Naive B cell (primary cell): ENCODE results near the gene TSPAN3. TPM values are rescaled to one million over a fixed set of nuclear protein-coding genes. Genes with fewer than 3 reads are reported as not detected.

Experiments
- ATAC-seq, 2 donors: fragments of 150-1000 bp; cut with Tn5 transposase; 2 replicates each; pipeline ENCODE4 v1.10.0; 2021; ENCODE audit warnings: low read depth in 2 of 2, mild to moderate bottlenecking in 2 of 2, moderate library complexity in 2 of 2
- DNase-seq: peaks from one replicate; pipeline ENCODE4 v3.0.0; 2022
- H3K27ac Mint-ChIP-seq, 6 donors: one replicate each; pipeline ENCODE4 v1.8.0; 2020 to 2022; ENCODE audit warnings: mild to moderate bottlenecking in 6 of 6, mixed read lengths in 6 of 6, moderate library complexity in 5 of 6, inconsistent platforms in 2 of 6
- H3K27me3 Mint-ChIP-seq, 3 donors: one replicate each; pipeline ENCODE4 v1.8.0; 2021 to 2022; ENCODE audit warnings: mixed read lengths in 3 of 3, mild to moderate bottlenecking in 1 of 3
- H3K36me3 Mint-ChIP-seq, 2 donors: one replicate each; pipeline ENCODE4 v1.8.0; 2020 to 2022; ENCODE audit warnings: mixed read lengths in 2 of 2, inconsistent platforms in 1 of 2, mild to moderate bottlenecking in 1 of 2
- H3K4me1 Mint-ChIP-seq, 3 donors: one replicate each; pipeline ENCODE4 v1.8.0; 2020 to 2022; ENCODE audit warnings: mixed read lengths in 3 of 3, inconsistent platforms in 1 of 3, mild to moderate bottlenecking in 1 of 3, moderate library complexity in 1 of 3
- H3K4me3 Mint-ChIP-seq, 8 donors: one replicate each; pipeline ENCODE4 v1.8.0; 2020 to 2022; ENCODE audit warnings: mild to moderate bottlenecking in 8 of 8, mixed read lengths in 8 of 8, moderate library complexity in 8 of 8, inconsistent platforms in 2 of 8
- H3K9me3 Mint-ChIP-seq, 7 donors: one replicate each; pipeline ENCODE4 v1.8.0; 2020 to 2022; ENCODE audit warnings: mixed read lengths in 7 of 7, mild to moderate bottlenecking in 5 of 7, inconsistent platforms in 2 of 7, moderate library complexity in 1 of 7
- polyA plus RNA-seq, 6 donors: library from polyadenylated mRNA; unstranded; fragments of 300-500 nt; fragmentation: Illumina TruSeq; gene quantifications; one replicate each; pipeline ENCODE4 v1.2.3, GENCODE V29; 2021; ENCODE audit warnings: low read depth in 6 of 6

Gene TSPAN3
- polyA plus RNA-seq, 6 donors from 2014 or later = 418 to 685 (median 569) TPM

GRCh38 chr15:77027111-77027696 lies 43.7 kb downstream of the TSPAN3 start:
- Mint-ChIP-seq H3K4me1 (peaks cover 30 to 41% (median 38%) of the 10 kb centered on the region in 3 donors), H3K9me3 (no peaks in the 10 kb centered on the region), H3K27me3 (no peaks in the 10 kb centered on the region), H3K27ac (peak overlapping the region in 1 of 6 donors; percentile 36), H3K4me3 (no peak overlapping the region), H3K36me3 (peaks cover 0 to 9% of the 10 kb centered on the region in 2 donors)
- ATAC-seq (no peak), DNase-seq (no peak)

GRCh38 chr15:77026501-77027110 lies 44.3 kb downstream of the TSPAN3 start:
- ATAC-seq = no peak
- peaks cover 34 to 38% (median 35%) of the 10 kb centered on the region in 3 donors for H3K4me1 Mint-ChIP-seq
- H3K27ac Mint-ChIP-seq = peak overlapping the region in 2 of 6 donors; percentile 23 to 49
- H3K4me3 Mint-ChIP-seq = no peak overlapping the region
- H3K36me3 Mint-ChIP-seq = peaks cover 0 to 9% of the 10 kb centered on the region in 2 donors
- DNase-seq = no peak
- H3K9me3 Mint-ChIP-seq = no peaks in the 10 kb centered on the region
- H3K27me3 Mint-ChIP-seq = no peaks in the 10 kb centered on the region

- Mint-ChIP-seq H3K27ac (peak overlapping the region in 1 of 6 donors; percentile 23), H3K27me3 (no peaks in the 10 kb centered on the region), H3K4me3 (no peak overlapping the region), H3K4me1 (peaks cover 29 to 34% (median 31%) of the 10 kb centered on the region in 3 donors), H3K36me3 (peaks cover 0 to 9% of the 10 kb centered on the region in 2 donors), H3K9me3 (no peaks in the 10 kb centered on the region)
- DNase-seq (no peak), ATAC-seq (no peak)
Observed at GRCh38 chr15:77025941-77026411, 44.9 kb downstream of the TSPAN3 start.

GRCh38 chr15:77025083-77025901 lies 45.6 kb downstream of the TSPAN3 start:
- no peak overlapping the region for H3K4me3 Mint-ChIP-seq
- H3K36me3 Mint-ChIP-seq = peaks cover 0 to 9% of the 10 kb centered on the region in 2 donors
- no peaks in the 10 kb centered on the region for H3K9me3 Mint-ChIP-seq
- H3K27ac Mint-ChIP-seq = no peak overlapping the region
- DNase-seq = no peak
- H3K4me1 Mint-ChIP-seq = peaks cover 29 to 38% (median 32%) of the 10 kb centered on the region in 3 donors
- no peaks in the 10 kb centered on the region for H3K27me3 Mint-ChIP-seq
- ATAC-seq = no peak

GRCh38 chr15:77024273-77025082 lies 46.4 kb downstream of the TSPAN3 start:
- Mint-ChIP-seq H3K27ac (no peak overlapping the region), H3K9me3 (no peaks in the 10 kb centered on the region), H3K27me3 (no peaks in the 10 kb centered on the region), H3K36me3 (peaks cover 0 to 9% of the 10 kb centered on the region in 2 donors), H3K4me1 (peaks cover 27 to 36% (median 33%) of the 10 kb centered on the region in 3 donors), H3K4me3 (no peak overlapping the region)
- DNase-seq (peak; percentile 65), ATAC-seq (peak; percentile 66 to 84)

GRCh38 chr15:77023576-77024272 lies 47.2 kb downstream of the TSPAN3 start:
- Mint-ChIP-seq H3K27ac (no peak overlapping the region), H3K27me3 (no peaks in the 10 kb centered on the region), H3K4me1 (peaks cover 29 to 40% (median 32%) of the 10 kb centered on the region in 3 donors), H3K36me3 (peaks cover 0 to 9% of the 10 kb centered on the region in 2 donors), H3K4me3 (no peak overlapping the region), H3K9me3 (no peaks in the 10 kb centered on the region)
- ATAC-seq (no peak), DNase-seq (no peak)

GRCh38 chr15:77022646-77023575 lies 48.0 kb downstream of the TSPAN3 start:
- Mint-ChIP-seq H3K36me3 (peaks cover 0 to 9% of the 10 kb centered on the region in 2 donors), H3K4me3 (no peak overlapping the region), H3K4me1 (peaks cover 33 to 46% (median 34%) of the 10 kb centered on the region in 3 donors)

GRCh38 chr15:77021803-77022381 lies 49.0 kb downstream of the TSPAN3 start:
- H3K4me3 Mint-ChIP-seq = peak overlapping the region in 1 of 8 donors; percentile 1
- no peak for DNase-seq
- H3K27ac Mint-ChIP-seq = peak overlapping the region in 4 of 6 donors; percentile 37 to 88 (median 84)
- H3K27me3 Mint-ChIP-seq = no peaks in the 10 kb centered on the region
- H3K4me1 Mint-ChIP-seq = peaks cover 33 to 54% (median 38%) of the 10 kb centered on the region in 3 donors
- ATAC-seq = peak in 1 of 2 donors; percentile 9
- H3K36me3 Mint-ChIP-seq = peaks cover 0 to 9% of the 10 kb centered on the region in 2 donors
- H3K9me3 Mint-ChIP-seq = no peaks in the 10 kb centered on the region

More at GRCh38 chr15:77022646-77023575, 48.0 kb downstream of the TSPAN3 start:
- no peaks in the 10 kb centered on the region for H3K27me3 Mint-ChIP-seq
- ATAC-seq = no peak
- no peaks in the 10 kb centered on the region for H3K9me3 Mint-ChIP-seq
- no peak for DNase-seq
- peak overlapping the region in 5 of 6 donors; percentile 37 to 88 (median 52) for H3K27ac Mint-ChIP-seq

- ATAC-seq (no peak), DNase-seq (no peak)
- Mint-ChIP-seq H3K27ac (peak overlapping the region in 2 of 6 donors; percentile 66 to 88), H3K36me3 (peaks cover 0 to 9% of the 10 kb centered on the region in 2 donors), H3K4me3 (no peak overlapping the region), H3K27me3 (no peaks in the 10 kb centered on the region), H3K9me3 (no peaks in the 10 kb centered on the region), H3K4me1 (peaks cover 33 to 54% (median 38%) of the 10 kb centered on the region in 3 donors)
Observed at GRCh38 chr15:77021088-77021481, 49.8 kb downstream of the TSPAN3 start.

- peak overlapping the region in 1 of 6 donors; percentile 66 for H3K27ac Mint-ChIP-seq
- H3K9me3 Mint-ChIP-seq = no peaks in the 10 kb centered on the region
- ATAC-seq (no peak), DNase-seq (no peak)
- no peaks in the 10 kb centered on the region for H3K27me3 Mint-ChIP-seq
- H3K4me3 Mint-ChIP-seq = no peak overlapping the region
- H3K4me1 Mint-ChIP-seq = peaks cover 35 to 60% (median 39%) of the 10 kb centered on the region in 3 donors
- H3K36me3 Mint-ChIP-seq = peaks cover 0 to 9% of the 10 kb centered on the region in 2 donors
Observed at GRCh38 chr15:77020348-77021087, 50.4 kb downstream of the TSPAN3 start.
